Measurements from ENCODE around the gene MYO7B. TPM values are rescaled to one million over a fixed set of nuclear protein-coding genes. Genes with fewer than 3 reads are reported as not detected.
A peak's percentile ranks its signal among the peaks of the same experiment; 100 is the strongest.
"Not testable (repeated sequence)": the region's sequence is repeated elsewhere in the genome, so short reads cannot be mapped to it uniquely, and the experiment has no call there.

MYO7B gene
- total RNA-seq, 1 experiment from 2014 or later: 1.2 TPM

DNA sequence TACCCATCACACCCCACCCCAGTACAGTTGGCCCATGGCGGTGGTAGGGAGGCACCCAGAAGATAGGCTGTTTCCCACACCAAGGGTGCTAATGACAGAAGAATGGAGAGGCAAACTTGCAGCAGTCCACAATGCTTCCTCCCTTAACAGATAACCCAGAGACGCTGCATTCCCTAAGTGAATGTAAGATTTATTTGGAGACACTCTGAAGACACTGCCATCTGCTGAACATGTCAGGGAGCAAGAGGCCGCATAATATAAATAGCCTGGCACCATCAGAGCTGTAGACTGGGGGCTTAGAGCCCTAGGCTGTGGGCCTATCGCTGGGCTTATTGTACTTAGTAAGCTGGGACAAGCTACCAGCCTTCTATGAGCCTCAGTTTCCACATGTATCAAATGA, 7.0 kb upstream of the MYO7B start:
- Histone ChIP-seq H3K36me3 (peaks cover 13% of the 10 kb centered on the region), H3K4me1 (replicated peaks) (peaks cover 18% of the 10 kb centered on the region), H3K27me3 (replicated peaks) (no peaks in the 10 kb centered on the region), H3K4me3 (no peak overlapping the region), H3K27ac (no peak overlapping the region), H3K9me3 (replicated peaks) (no peaks in the 10 kb centered on the region)
- DNase-seq (ENCODE audit: low read depth in 1 of 2, low spot score in 2 of 2): no peak

DNA sequence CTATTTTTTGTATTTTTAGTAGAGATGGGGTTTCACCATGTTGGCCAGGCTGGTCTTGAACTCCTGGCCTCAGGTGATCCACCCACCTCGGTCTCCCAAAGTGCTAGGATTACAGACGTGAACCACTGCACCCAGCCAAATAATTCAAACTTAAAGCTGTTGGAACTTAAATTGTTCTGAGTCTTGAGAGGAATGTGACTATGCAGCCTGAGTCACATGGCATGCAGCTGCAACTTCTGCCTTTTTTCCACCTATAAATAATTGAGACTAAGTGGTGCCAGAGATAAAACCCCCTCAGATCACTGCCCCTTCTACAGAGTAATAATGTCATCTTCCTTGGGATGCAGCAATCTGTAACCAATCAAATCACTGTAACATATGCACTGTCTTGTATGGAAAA, 6.1 kb upstream of the MYO7B start:
- not testable (repeated sequence) for DNase-seq (ENCODE audit: low read depth in 1 of 2, low spot score in 2 of 2); H3K27ac ChIP-seq; H3K9me3 ChIP-seq (replicated peaks); H3K4me3 ChIP-seq; H3K27me3 ChIP-seq (replicated peaks); H3K36me3 ChIP-seq
- peaks cover 18% of the 10 kb centered on the region for H3K4me1 ChIP-seq (replicated peaks)

DNA sequence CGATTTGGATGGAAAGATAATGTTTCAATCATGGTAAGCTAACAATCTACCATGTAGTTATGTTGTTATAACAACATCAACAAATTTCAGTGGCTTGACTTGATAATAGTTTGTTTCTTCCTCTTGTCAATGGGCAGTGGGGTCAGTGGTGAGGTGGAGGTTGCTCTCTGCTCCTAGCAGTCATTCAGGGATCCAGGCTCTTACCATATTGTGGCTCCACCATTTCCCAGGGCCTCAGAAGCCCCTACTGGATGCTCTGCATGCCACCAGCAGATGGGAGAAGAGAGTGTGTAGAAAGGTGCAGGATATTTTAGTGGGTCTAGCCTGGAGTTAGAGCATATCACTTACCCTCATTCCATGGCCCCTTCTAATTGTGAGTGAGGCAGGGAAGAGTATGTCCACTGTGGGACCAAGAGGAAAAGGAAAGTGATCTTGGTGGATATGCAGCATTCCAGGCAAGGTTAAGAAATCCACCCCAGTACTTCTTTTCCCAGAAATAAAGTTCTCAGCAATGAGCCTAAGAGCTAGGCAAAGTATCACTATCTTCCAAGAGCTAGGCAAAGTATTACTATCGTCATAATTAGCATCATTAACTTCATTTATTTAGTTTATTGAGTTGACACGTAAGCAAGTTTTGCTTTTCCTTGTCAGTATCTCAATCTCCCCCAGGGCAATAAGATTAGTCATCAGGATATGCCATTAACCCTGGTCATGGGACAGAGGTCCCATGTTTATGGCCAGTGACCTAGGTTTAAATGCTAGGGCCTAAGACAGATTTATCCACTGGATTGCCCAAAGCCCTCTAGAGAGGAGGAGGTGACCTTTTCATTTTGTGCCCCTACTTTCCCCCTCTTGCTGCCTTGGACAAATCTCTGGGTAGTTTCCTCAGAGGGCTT, 5.0 kb upstream of the MYO7B start:
- H3K4me3 ChIP-seq: no peak overlapping the region
- H3K4me1 ChIP-seq (replicated peaks): peaks cover 18% of the 10 kb centered on the region
- H3K36me3 ChIP-seq: peaks cover 6% of the 10 kb centered on the region
- H3K9me3 ChIP-seq (replicated peaks): no peaks in the 10 kb centered on the region
- H3K27ac ChIP-seq: no peak overlapping the region
- no peak for DNase-seq (ENCODE audit: low read depth in 1 of 2, low spot score in 2 of 2)
- H3K27me3 ChIP-seq (replicated peaks): no peaks in the 10 kb centered on the region

DNA sequence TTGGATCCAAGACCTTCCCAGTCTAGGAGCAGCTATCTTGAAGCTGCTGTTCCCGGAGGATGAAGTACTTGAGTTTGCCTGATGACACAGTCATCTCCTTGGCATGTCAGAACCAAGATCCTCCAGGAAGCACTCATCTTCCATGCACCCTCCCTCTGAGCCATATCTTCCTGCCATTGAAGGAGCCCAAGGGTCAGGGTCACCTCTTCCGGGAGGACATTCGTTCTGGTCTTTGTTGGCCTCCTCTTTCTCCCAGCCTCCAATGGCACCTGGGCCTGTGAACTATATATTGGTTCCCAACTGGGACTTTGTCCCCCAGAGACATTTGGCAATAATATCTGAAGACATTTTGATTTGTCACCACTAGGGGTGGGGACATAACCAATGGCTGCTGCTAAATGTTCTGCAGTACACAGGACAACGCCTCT, 4.2 kb upstream of the MYO7B start:
- Histone ChIP-seq H3K4me3 (no peak overlapping the region), H3K36me3 (peaks cover under 1% of the 10 kb centered on the region; the same call in 1 of the 2 replicates), H3K4me1 (replicated peaks) (peaks cover 18% of the 10 kb centered on the region), H3K27ac (no peak overlapping the region), H3K9me3 (replicated peaks) (no peaks in the 10 kb centered on the region), H3K27me3 (replicated peaks) (no peaks in the 10 kb centered on the region)
- no peak for DNase-seq (ENCODE audit: low read depth in 1 of 2, low spot score in 2 of 2)

DNA sequence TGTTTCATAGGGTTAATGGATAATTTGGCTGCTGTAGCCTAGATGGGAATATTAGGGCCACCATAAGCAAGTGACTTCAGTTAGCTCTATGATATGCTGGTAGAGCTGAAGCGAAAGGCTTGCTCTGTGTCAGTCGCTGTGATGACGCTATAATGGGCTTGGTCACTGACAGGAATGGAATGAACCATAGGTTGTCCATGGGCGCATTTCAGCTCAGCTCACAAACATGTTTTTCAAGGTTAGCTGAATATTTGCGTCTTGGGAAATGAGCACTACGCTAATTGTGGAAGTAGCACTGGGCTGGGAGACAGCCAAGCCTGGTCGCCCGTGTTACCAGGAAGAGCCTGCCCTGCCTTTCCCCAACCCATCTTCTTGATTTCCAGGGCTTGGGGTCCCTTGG, 3.2 kb upstream of the MYO7B start:
- Histone ChIP-seq H3K4me3 (no peak overlapping the region), H3K27ac (no peak overlapping the region), H3K9me3 (replicated peaks) (no peaks in the 10 kb centered on the region), H3K4me1 (replicated peaks) (peaks cover 21% of the 10 kb centered on the region), H3K27me3 (replicated peaks) (no peaks in the 10 kb centered on the region), H3K36me3 (no peaks in the 10 kb centered on the region)
- no peak for DNase-seq (ENCODE audit: low read depth in 1 of 2, low spot score in 2 of 2)

DNA sequence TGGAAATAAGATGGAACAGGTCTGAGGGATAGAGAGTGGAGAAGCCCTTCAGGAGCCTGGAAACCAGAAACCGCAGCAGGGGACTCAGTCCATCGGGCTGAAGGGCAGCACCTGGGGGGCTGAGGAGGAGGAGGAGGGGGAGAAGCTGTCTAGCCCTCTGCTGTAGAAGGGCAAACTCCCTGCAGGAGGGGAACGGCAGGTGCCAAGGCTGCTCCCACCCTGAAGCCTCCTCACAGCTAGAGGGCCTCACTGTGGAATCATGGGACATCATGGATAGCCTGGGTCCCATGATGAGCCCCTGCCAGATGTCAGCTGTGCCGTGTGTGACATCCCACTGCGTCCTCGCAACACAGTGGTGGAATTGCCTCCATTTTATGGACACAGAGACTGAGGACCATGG, 435 bp downstream of the MYO7B start:
- peaks cover 13% of the 10 kb centered on the region for H3K4me1 ChIP-seq (replicated peaks)
- H3K36me3 ChIP-seq: no peaks in the 10 kb centered on the region
- H3K27ac ChIP-seq: no peak overlapping the region
- no peak overlapping the region for H3K4me3 ChIP-seq
- no peak for DNase-seq (ENCODE audit: low read depth in 1 of 2, low spot score in 2 of 2)
- H3K9me3 ChIP-seq (replicated peaks): no peaks in the 10 kb centered on the region
- H3K27me3 ChIP-seq (replicated peaks): no peaks in the 10 kb centered on the region

DNA sequence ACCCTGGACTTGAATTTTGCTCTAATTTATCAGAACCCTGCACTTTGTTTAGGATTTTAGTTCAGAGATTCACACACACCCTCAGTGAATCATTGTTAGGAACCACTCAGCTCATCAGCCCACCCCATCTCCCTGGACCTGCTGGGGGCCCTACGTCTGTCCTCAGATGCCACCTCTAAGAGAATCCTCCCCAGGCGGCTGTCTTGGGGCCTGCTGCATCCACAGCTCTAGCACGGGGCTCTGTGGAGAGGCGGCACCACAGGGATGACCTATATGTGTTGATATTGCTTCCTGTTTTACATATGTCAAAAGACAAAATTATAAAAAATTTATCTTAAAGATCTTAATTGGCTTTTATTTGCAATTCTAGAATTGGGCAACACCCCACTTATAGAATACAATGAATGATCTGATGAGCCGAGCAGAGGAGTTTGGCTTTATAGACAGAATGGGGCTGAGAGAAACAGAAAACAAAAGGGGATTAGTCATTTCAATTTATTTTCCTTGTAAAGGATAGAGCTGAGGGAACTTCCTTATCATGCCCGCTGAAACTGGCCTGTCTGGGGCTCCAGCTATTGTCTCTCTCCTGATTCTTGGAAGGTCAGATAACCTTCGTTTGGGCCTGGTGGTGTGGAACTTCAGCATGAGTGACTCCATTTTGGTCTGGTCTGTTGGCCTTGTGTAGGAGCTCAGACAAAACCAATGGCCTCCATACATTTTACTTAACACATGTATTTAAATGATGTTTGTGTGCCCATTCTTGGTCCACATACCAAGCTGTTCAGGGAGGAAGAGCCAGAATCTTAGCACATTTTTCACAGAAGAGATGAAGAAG, 1.4 kb downstream of the MYO7B start:
- Histone ChIP-seq H3K36me3 (no peaks in the 10 kb centered on the region), H3K27ac (no peak overlapping the region), H3K4me3 (no peak overlapping the region), H3K9me3 (replicated peaks) (no peaks in the 10 kb centered on the region), H3K4me1 (replicated peaks) (peaks cover 10% of the 10 kb centered on the region), H3K27me3 (replicated peaks) (no peaks in the 10 kb centered on the region)
- peak in 1 of 2 experiments; percentile 34 for DNase-seq (ENCODE audit: low read depth in 1 of 2, low spot score in 2 of 2)

DNA sequence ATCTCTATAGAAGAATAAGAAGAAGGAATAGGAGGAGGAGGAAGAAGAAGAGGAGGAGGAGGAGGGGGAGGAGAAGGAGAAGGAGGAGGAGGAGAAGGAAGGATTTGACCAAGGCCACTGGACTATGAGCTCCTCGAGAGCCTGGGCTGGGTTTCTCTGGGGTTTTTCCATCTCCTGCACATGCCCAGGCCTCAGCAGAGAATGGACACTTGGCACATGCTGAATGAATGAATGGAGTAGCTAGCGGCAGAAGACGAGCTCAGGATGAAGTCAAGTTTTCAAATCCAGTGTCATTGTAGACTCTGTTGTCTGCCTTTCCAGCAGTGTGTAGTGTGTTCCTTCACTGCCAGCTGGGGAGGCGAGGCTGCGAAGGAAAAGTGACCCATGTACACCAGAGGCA, 2.2 kb downstream of the MYO7B start:
- Histone ChIP-seq H3K27ac (no peak overlapping the region), H3K36me3 (no peaks in the 10 kb centered on the region), H3K4me1 (replicated peaks) (peaks cover 10% of the 10 kb centered on the region), H3K9me3 (replicated peaks) (no peaks in the 10 kb centered on the region), H3K27me3 (replicated peaks) (no peaks in the 10 kb centered on the region), H3K4me3 (no peak overlapping the region)
- DNase-seq (ENCODE audit: low read depth in 1 of 2, low spot score in 2 of 2): no peak

DNA sequence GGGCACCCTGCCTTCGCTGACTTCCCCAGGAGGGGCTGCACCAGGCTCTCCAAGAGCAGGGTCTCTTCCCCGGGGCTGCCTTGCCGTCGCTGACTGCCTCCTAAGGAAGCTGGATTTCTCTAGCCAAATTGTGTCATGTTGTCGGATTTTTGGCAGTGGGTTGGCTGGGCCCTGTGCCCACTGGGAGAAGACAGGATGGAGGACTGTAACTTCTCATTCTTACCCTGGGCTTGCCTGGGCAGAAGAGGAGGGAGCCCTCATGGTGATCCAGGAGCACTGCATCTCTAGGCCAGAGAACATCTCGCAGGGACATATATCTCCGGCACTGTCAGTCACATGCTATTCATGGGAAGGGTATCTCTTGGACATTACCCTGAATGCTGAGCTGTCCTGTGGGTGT, 6.3 kb downstream of the MYO7B start:
- no peak for DNase-seq (ENCODE audit: low read depth in 1 of 2, low spot score in 2 of 2)
- no peak overlapping the region for H3K27ac ChIP-seq

DNA sequence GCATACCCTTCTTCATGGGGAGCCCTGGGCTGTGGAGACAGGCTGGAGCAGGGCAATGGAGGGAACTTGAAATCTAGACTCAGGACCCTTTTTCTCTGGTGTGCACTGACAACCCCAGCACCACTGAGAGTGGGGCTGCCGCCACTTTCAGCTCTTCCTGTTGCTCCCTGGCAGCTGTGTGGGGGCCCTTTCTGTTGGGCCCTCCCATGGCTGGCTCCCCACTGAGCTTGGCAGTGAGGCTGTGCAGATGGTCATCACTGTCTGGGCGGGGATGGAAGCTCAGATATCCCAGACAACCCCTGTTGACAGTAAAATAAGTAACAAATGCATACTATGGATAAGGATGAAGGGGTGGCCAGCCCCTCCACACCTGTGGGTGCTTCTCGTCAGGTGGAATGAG, 6.7 kb downstream of the MYO7B start:
- Histone ChIP-seq H3K27me3 (replicated peaks) (no peaks in the 10 kb centered on the region), H3K9me3 (replicated peaks) (no peaks in the 10 kb centered on the region), H3K4me3 (no peak overlapping the region), H3K27ac (no peak overlapping the region), H3K36me3 (no peaks in the 10 kb centered on the region), H3K4me1 (replicated peaks) (peaks cover 2% of the 10 kb centered on the region)
- DNase-seq (ENCODE audit: low read depth in 1 of 2, low spot score in 2 of 2): no peak

More for the DNA sequence above, 6.3 kb downstream of the MYO7B start:
- H3K27me3 ChIP-seq (replicated peaks): no peaks in the 10 kb centered on the region
- peaks cover 6% of the 10 kb centered on the region for H3K4me1 ChIP-seq (replicated peaks)
- H3K4me3 ChIP-seq: no peak overlapping the region
- H3K36me3 ChIP-seq: no peaks in the 10 kb centered on the region
- H3K9me3 ChIP-seq (replicated peaks): no peaks in the 10 kb centered on the region

DNA sequence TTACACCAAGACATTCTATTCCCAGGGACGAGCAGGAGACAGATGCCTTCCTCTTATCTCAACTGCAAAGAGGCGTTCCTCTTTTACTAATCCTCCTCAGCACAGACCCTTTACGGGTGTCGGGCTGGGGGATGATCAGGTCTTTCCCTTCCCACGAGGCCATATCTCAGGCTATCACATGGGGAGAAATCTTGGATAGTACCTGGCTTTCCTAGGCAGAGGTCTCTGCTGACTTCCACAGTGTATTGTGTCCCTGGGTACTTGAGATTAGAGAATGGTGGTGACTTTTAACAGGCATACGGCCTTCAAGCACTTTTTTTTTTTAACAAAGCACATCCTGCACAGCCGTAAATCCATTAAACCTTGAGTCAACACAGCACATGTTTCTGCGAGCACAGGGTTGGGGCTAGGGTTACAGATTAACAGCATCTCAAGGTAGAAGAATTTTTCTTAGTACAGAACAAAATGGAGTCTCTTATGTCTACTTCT, 7.6 kb downstream of the MYO7B start:
- not testable (repeated sequence) for H3K27ac ChIP-seq; H3K4me1 ChIP-seq (replicated peaks); H3K27me3 ChIP-seq (replicated peaks); DNase-seq (ENCODE audit: low read depth in 1 of 2, low spot score in 2 of 2); H3K9me3 ChIP-seq (replicated peaks); H3K36me3 ChIP-seq; H3K4me3 ChIP-seq

DNA sequence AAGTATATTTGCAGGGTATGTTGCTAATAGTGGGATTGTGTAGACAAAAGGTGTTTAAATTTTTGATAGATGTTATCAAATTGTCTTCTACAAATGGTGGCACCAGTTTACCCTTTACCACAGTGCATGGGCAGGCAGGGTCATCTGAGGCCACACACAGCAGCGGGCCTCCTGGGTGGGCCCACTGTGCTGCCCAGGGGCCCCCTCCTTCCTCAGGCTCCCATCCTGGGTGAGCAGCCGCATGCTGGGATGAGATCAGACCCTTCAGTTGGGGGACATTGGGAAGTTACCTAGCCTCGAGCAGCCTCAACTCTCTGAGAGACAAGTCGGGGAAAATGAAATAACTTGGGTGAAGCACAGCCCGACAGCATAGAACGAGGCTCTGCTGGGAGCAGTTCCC, 9.7 kb downstream of the MYO7B start:
- no peaks in the 10 kb centered on the region for H3K9me3 ChIP-seq (replicated peaks)
- no peaks in the 10 kb centered on the region for H3K36me3 ChIP-seq
- H3K4me1 ChIP-seq (replicated peaks): no peaks in the 10 kb centered on the region
- no peaks in the 10 kb centered on the region; the same call in 1 of the 2 replicates for H3K27me3 ChIP-seq (replicated peaks)
- H3K27ac ChIP-seq: no peak overlapping the region
- DNase-seq (ENCODE audit: low read depth in 1 of 2, low spot score in 2 of 2): no peak
- H3K4me3 ChIP-seq: no peak overlapping the region

DNA sequence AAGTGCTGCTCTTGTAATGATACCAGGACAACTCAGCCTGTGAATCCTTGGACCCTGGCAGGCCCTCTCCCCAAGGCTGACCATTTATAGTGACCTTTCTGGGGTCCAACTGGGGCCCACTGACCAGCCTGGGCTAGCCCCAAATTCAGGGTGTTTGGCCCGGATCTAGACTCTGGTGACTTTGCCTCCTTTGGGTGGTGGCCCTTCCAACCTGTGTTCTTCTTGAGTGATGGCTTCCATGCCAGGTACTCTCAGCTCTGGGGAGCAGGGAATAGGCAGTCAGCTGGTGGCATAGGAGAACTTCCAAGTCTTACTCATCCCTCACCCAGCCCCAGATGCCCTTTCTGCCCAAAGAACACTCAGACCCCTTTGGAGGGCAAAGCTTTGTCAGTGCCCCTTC, 10.3 kb downstream of the MYO7B start:
- Histone ChIP-seq H3K27ac (no peak overlapping the region), H3K4me3 (no peak overlapping the region), H3K27me3 (replicated peaks) (no peaks in the 10 kb centered on the region; the same call in 1 of the 2 replicates), H3K4me1 (replicated peaks) (no peaks in the 10 kb centered on the region), H3K36me3 (no peaks in the 10 kb centered on the region), H3K9me3 (replicated peaks) (no peaks in the 10 kb centered on the region)
- DNase-seq (ENCODE audit: low read depth in 1 of 2, low spot score in 2 of 2): no peak

DNA sequence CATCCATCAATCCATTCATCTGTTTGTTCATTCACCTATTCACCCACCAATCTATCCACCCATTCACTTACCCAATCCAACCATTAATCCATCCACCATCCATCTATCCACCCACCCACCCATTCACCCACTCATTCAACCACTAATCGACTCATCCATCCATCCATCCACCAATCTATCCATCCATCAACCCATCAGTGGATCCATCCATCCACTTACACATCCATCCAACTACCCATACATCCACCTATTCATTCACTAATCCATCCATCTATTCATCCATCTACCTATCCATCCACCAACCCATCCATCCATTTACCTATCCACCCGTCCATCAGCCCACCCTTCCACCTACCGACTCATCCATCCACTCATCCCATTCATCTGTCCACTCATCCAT, 11.3 kb downstream of the MYO7B start:
- DNase-seq (ENCODE audit: low read depth in 1 of 2, low spot score in 2 of 2): no peak
- Histone ChIP-seq H3K36me3 (no peaks in the 10 kb centered on the region), H3K27ac (no peak overlapping the region), H3K4me3 (no peak overlapping the region), H3K4me1 (replicated peaks) (no peaks in the 10 kb centered on the region), H3K27me3 (replicated peaks) (no peaks in the 10 kb centered on the region; the same call in 1 of the 2 replicates), H3K9me3 (replicated peaks) (no peaks in the 10 kb centered on the region)
